ENCODE results near the gene ARFRP1. TPM values are rescaled to one million over a fixed set of nuclear protein-coding genes. Genes with fewer than 3 reads are reported as not detected.

Gene ARFRP1
- total RNA-seq, 1 experiment from 2014 or later, result 74.0 TPM

DNA sequence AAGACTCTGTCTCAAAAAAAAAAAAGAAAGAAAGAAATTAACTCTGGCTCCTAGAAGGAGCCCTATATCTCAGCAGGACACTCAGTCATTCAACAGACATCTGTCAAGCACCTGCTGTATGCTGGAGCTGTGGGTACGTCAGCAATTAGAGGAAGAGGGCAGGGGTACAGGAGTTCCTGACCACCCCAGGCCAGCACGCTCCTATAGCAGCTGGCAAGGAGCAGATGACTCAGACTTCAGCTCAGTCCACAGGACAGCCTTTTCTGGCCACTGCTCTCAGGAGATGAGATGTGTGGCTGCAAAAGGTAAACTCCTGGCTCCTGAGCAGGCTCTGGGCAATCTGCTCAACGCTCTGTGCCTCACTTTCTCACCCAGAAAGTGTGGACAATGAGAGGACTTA is 51.3 kb downstream of the ARFRP1 start:
- H3K4me1 Mint-ChIP-seq (ENCODE audit: low read depth, unreplicated experiment), result peaks cover 41% of the 10 kb centered on the region
- peaks cover 39% of the 10 kb centered on the region for H3K27me3 Mint-ChIP-seq (ENCODE audit: unreplicated experiment)
- H3K4me3 Mint-ChIP-seq (ENCODE audit: low read depth, unreplicated experiment), result no peak overlapping the region
- CTCF ChIA-PET, result no interaction called here
- intact Hi-C loops (cut with micrococcal nuclease; ENCODE audit: unreplicated experiment), result no loop called here
- no peaks in the 10 kb centered on the region for H3K9me3 Mint-ChIP-seq (ENCODE audit: low read depth, unreplicated experiment)
- H3K36me3 Mint-ChIP-seq (ENCODE audit: insufficient read depth, unreplicated experiment), result peaks cover 28% of the 10 kb centered on the region
- no peak for DNase-seq
- no peak overlapping the region for H3K27ac Mint-ChIP-seq (ENCODE audit: unreplicated experiment)
- no TSS peak for BruUV-seq (replicated peaks)
- TF ChIP-seq, protein P1, sequence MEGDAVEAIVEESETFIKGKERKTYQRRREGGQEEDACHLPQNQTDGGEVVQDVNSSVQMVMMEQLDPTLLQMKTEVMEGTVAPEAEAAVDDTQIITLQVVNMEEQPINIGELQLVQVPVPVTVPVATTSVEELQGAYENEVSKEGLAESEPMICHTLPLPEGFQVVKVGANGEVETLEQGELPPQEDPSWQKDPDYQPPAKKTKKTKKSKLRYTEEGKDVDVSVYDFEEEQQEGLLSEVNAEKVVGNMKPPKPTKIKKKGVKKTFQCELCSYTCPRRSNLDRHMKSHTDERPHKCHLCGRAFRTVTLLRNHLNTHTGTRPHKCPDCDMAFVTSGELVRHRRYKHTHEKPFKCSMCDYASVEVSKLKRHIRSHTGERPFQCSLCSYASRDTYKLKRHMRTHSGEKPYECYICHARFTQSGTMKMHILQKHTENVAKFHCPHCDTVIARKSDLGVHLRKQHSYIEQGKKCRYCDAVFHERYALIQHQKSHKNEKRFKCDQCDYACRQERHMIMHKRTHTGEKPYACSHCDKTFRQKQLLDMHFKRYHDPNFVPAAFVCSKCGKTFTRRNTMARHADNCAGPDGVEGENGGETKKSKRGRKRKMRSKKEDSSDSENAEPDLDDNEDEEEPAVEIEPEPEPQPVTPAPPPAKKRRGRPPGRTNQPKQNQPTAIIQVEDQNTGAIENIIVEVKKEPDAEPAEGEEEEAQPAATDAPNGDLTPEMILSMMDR (IDR thresholded peaks at IDR 0.05; ENCODE audit: unreplicated experiment), result no peak

DNA sequence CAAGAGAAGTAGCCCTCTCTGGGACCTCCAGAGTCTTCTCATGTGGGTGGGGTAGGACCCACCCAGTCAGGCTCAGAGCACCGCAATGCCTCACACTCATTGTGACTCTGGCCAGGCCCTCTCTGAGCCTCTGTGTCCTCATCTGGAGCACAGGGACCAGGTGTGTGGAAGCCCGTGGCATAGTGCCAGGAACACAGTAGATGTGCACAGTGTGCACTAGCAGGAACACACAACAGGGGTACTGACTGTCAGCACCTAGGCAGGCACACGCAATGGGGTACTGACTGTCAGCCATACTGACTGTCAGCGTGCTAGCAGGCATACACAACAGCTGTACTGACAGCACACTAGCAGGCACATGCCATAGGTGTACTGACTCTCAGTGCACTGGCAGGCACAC is 52.5 kb downstream of the ARFRP1 start:
- Mint-ChIP-seq H3K36me3 (ENCODE audit: insufficient read depth, unreplicated experiment) (peaks cover 28% of the 10 kb centered on the region), H3K9me3 (ENCODE audit: low read depth, unreplicated experiment) (no peaks in the 10 kb centered on the region), H3K27me3 (ENCODE audit: unreplicated experiment) (peaks cover 51% of the 10 kb centered on the region), H3K4me1 (ENCODE audit: low read depth, unreplicated experiment) (peaks cover 38% of the 10 kb centered on the region), H3K27ac (ENCODE audit: unreplicated experiment) (no peak overlapping the region), H3K4me3 (ENCODE audit: low read depth, unreplicated experiment) (no peak overlapping the region)
- no peak for DNase-seq
- intact Hi-C loops (cut with micrococcal nuclease; ENCODE audit: unreplicated experiment), result no loop called here
- BruUV-seq (replicated peaks), result no TSS peak
- TF ChIP-seq, protein P1 (IDR thresholded peaks at IDR 0.05; ENCODE audit: unreplicated experiment), result no peak
- CTCF ChIA-PET, result no interaction called here

DNA sequence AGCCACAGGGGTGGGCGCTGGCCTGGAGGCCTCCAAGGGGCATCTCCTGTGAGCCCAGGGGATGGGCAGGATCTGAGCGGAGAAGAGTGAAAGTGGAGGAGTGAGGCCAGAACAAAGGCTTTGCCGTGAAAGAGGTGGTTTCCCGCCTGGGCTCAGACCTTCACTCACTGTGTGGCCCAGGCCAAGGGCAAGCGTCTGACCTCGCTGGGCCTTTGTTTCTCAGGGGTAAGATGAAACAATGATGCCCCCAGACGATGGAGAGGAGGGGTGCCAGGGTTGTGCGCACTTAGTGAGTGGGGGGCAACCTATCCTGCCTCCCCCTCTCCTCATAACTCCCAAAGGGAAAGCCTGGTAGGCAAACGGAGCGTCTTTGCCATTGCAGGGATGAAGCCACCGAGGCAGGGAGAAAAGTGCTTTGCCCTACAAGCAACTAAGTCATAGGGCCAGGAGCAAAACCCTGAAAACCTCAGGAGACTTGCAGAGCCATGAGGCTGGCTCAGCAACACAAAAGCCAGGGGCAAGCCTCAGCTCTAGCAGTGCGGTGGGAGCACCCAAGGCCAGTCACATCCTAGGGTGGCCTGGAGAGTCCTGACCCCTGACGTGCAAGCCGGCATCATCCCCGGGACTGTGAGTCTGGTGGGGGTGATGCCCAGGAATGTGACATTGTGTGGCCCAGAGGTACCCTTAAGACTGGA is 53.7 kb downstream of the ARFRP1 start:
- H3K4me3 Mint-ChIP-seq (ENCODE audit: low read depth, unreplicated experiment), result peak overlapping the region; percentile 48
- intact Hi-C loops (cut with micrococcal nuclease; ENCODE audit: unreplicated experiment), result no loop called here
- no peaks in the 10 kb centered on the region for H3K9me3 Mint-ChIP-seq (ENCODE audit: low read depth, unreplicated experiment)
- no peak overlapping the region for H3K27ac Mint-ChIP-seq (ENCODE audit: unreplicated experiment)
- no peak for DNase-seq
- H3K27me3 Mint-ChIP-seq (ENCODE audit: unreplicated experiment), result peaks cover 60% of the 10 kb centered on the region
- peaks cover 27% of the 10 kb centered on the region for H3K4me1 Mint-ChIP-seq (ENCODE audit: low read depth, unreplicated experiment)
- TF ChIP-seq, protein P1 (IDR thresholded peaks at IDR 0.05; ENCODE audit: unreplicated experiment), result no peak
- CTCF ChIA-PET, result interaction anchor here (0.6 to 1.1 kb wide), 2 partner anchors 12 to 202 kb away, joined by 3 to 4 read pairs; no protein-coding TSS in a partner anchor
- no TSS peak for BruUV-seq (replicated peaks)
- H3K36me3 Mint-ChIP-seq (ENCODE audit: insufficient read depth, unreplicated experiment), result peaks cover 24% of the 10 kb centered on the region

DNA sequence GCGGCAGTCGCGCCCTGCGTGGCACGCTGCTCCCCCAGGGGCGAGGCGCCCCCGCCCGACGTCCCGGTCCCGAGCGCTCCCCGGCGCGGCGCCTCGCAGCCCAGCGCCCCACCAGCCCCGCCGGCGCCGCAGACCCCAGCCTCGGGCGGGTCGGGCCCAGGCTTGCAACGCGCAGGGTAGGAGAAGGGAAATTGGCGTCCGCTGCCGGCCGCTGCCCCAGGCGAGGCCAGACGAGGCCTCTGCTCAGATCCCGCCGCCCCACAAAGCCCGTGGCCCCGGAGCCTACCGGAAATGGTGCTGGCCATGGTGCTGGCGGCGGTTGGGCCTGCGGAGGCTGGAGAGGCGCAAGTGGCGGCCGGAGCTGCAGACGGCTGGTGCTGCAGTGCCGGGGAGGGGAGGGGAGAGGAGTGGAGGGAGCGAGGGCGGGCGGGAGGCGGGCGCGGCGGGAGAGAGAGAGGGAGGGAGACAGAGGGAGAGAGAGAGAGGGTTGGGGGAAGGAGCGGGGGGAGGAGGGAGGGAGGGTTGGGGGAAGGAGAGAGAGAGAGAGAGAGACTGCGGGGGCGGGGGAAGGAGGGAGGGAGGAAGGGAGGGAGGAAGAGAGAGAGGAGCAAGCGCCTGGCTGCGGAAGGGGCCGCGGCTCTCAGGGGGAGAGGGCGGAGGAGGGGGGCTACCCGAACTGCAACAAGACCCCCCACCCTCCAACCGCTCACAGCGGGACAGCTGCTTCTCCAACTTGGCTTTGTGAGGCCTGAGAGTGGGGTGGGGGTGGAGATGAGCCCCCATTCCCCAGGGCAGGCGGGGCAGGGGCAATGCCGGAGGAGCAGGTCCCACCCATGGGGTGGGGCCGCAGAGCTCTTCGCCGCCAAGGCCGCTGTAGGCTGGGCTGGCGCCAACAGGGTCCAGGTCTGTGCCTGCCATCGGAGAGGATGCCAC is 54.5 kb downstream of the ARFRP1 start, which contains the start of gene STMN3:
TSS of gene STMN3 (minus strand) at position 384 of the 933 bp plus-strand sequence. CDS start at position 305, 79 bp downstream.
- BruUV-seq (replicated peaks), result no TSS peak
- Mint-ChIP-seq H3K4me1 (ENCODE audit: low read depth, unreplicated experiment) (peaks cover 24% of the 10 kb centered on the region), H3K36me3 (ENCODE audit: insufficient read depth, unreplicated experiment) (peaks cover 16% of the 10 kb centered on the region), H3K9me3 (ENCODE audit: low read depth, unreplicated experiment) (no peaks in the 10 kb centered on the region), H3K27me3 (ENCODE audit: unreplicated experiment) (peaks cover 68% of the 10 kb centered on the region), H3K27ac (ENCODE audit: unreplicated experiment) (no peak within 1 kb of the TSS), H3K4me3 (ENCODE audit: low read depth, unreplicated experiment) (peak within 1 kb of the TSS; percentile 51)
- DNase-seq, result peak; percentile 88
- intact Hi-C loops (cut with micrococcal nuclease; ENCODE audit: unreplicated experiment), result no loop called here
- TF ChIP-seq, protein P1 (IDR thresholded peaks at IDR 0.05; ENCODE audit: unreplicated experiment), result no peak
- CTCF ChIA-PET, result interaction anchor here (0.6 to 1.1 kb wide), 2 partner anchors 12 to 203 kb away, joined by 3 to 4 read pairs; no protein-coding TSS in a partner anchor
